Stomach (tissue), 4 donors: ENCODE measurements around the gene CD19.

ENCODE experiments used
- CTCF ChIP-seq, 7 experiments: fragments of 450-650 bp in 4 of 7; fragments of 200-600 bp in 3 of 7; sonication (generic) in 3 of 7; IDR thresholded peaks; one replicate each; pipeline ENCODE4 v1.5.1; 2016 to 2019; ENCODE audit warnings: antibody characterized with exemption in 7 of 7, control low read depth in 2 of 7, mild to moderate bottlenecking in 1 of 7
- EP300 ChIP-seq: sonication (generic); formaldehyde crosslinking; IDR thresholded peaks from one replicate; pipeline ENCODE4 v1.6.1; 2017; ENCODE audit warnings: antibody characterized with exemption
- POLR2A ChIP-seq, 4 donors: fragments of 450-650 bp; IDR thresholded peaks; one replicate each; pipeline ENCODE4 v1.6.1; 2016; ENCODE audit warnings: antibody characterized with exemption in 4 of 4, control low read depth in 2 of 4, mild to moderate bottlenecking in 1 of 4, moderate library complexity in 1 of 4
- POLR2AphosphoS5 ChIP-seq, 3 donors: sonication (generic); formaldehyde crosslinking; IDR thresholded peaks; one replicate each; pipeline ENCODE4 v1.6.1; 2016; ENCODE audit warnings: antibody characterized with exemption in 3 of 3

GRCh38 chr16:28924762-28925385, 6.9 kb upstream of the CD19 start, which contains the start of gene RABEP2:
- TF ChIP-seq EP300 (no peak), POLR2A (IDR thresholded peaks at IDR 0.05) (no peak), CTCF (IDR thresholded peaks at IDR 0.05) (peak in 1 of 7 experiments; percentile 2), POLR2AphosphoS5 (IDR thresholded peaks at IDR 0.05) (peak; percentile 34 to 76 (median 71))
